Measurements from ENCODE around the gene METAP1. TPM values are rescaled to one million over a fixed set of nuclear protein-coding genes. Genes with fewer than 3 reads are reported as not detected.
"Not testable (repeated sequence)": the region's sequence is repeated elsewhere in the genome, so short reads cannot be mapped to it uniquely, and the experiment has no call there.

METAP1 gene
- total and polyA plus RNA-seq, 10 donors: 22.0 to 34.7 (median 29.8) TPM

- no peak for DNase-seq
- TF ChIP-seq, protein P1, sequence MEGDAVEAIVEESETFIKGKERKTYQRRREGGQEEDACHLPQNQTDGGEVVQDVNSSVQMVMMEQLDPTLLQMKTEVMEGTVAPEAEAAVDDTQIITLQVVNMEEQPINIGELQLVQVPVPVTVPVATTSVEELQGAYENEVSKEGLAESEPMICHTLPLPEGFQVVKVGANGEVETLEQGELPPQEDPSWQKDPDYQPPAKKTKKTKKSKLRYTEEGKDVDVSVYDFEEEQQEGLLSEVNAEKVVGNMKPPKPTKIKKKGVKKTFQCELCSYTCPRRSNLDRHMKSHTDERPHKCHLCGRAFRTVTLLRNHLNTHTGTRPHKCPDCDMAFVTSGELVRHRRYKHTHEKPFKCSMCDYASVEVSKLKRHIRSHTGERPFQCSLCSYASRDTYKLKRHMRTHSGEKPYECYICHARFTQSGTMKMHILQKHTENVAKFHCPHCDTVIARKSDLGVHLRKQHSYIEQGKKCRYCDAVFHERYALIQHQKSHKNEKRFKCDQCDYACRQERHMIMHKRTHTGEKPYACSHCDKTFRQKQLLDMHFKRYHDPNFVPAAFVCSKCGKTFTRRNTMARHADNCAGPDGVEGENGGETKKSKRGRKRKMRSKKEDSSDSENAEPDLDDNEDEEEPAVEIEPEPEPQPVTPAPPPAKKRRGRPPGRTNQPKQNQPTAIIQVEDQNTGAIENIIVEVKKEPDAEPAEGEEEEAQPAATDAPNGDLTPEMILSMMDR (IDR thresholded peaks at IDR 0.05 in 8 of 11, conservative IDR thresholded peaks at IDR 0.05 in 3 of 11): no peak
- TF ChIP-seq POLR2AphosphoS5 (IDR thresholded peaks at IDR 0.05) (no peak), POLR2A (IDR thresholded peaks at IDR 0.05) (no peak)
- WGBS, 5 donors: 31 to 71% (median 50%) methylated on average over 1 of the region's 1 CpG
These were observed 25.4 kb upstream of the METAP1 start for GRCh38 chr4:98969878-98970785.

GRCh38 chr4:98976716-98977115 is 18.8 kb upstream of the METAP1 start:
- no peaks in the 10 kb centered on the region for H3K36me3 ChIP-seq
- H3K4me3 ChIP-seq: no peak overlapping the region
- peaks cover 0 to 5% (median 0%) of the 10 kb centered on the region in 7 donors for H3K27me3 ChIP-seq (replicated peaks in 1 of 7)
- 67 to 88% (median 78%) methylated on average over 4 of the region's 4 CpGs for WGBS, 5 donors
- no peaks in the 10 kb centered on the region for H3K4me1 ChIP-seq
- TF ChIP-seq, protein P1 (IDR thresholded peaks at IDR 0.05 in 8 of 11, conservative IDR thresholded peaks at IDR 0.05 in 3 of 11): no peak
- TF ChIP-seq POLR2AphosphoS5 (IDR thresholded peaks at IDR 0.05): no peak
- TF ChIP-seq POLR2A (IDR thresholded peaks at IDR 0.05): no peak
- H3K9me3 ChIP-seq: no peaks in the 10 kb centered on the region
- intact Hi-C loops (cut with DNase I; ENCODE audit: low total_unique reads): no loop called here
- no peak for DNase-seq
- H3K27ac ChIP-seq: no peak overlapping the region

More at GRCh38 chr4:98969878-98970785, 25.4 kb upstream of the METAP1 start:
- no peaks in the 10 kb centered on the region for H3K4me1 ChIP-seq
- intact Hi-C loops (cut with DNase I; ENCODE audit: low total_unique reads): no loop called here
- no peak overlapping the region for H3K27ac ChIP-seq
- H3K36me3 ChIP-seq: no peaks in the 10 kb centered on the region
- H3K4me3 ChIP-seq: no peak overlapping the region
- H3K27me3 ChIP-seq (replicated peaks in 1 of 7): no peaks in the 10 kb centered on the region
- no peaks in the 10 kb centered on the region for H3K9me3 ChIP-seq

DNA sequence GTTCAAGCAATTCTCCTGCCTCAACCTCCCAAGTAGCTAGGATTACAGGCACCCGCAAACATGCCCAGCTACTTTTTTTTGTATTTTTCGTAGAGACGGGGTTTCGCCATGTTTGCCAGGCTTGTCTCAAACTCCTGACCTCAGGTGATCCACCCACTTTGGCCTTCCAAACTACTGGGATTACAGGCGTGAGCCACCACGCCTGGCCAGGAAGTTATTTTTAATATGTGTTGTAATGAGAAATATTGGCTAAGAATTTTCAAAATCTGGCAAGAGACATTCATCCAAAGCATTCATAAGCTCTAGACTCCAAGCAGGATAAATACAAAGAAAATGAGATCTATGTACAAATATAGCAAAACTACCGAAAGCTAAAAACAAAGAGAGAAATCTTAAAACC is 18.0 kb upstream of the METAP1 start:
- DNase-seq: no peak
- intact Hi-C loops (cut with DNase I; ENCODE audit: low total_unique reads): no loop called here
- H3K27ac ChIP-seq: no peak overlapping the region

GRCh38 chr4:98987720-98988119 is 7.8 kb upstream of the METAP1 start:
- peaks cover 0 to 10% (median 0%) of the 10 kb centered on the region in 8 donors for H3K9me3 ChIP-seq
- H3K4me3 ChIP-seq: no peak overlapping the region
- no peaks in the 10 kb centered on the region for H3K27me3 ChIP-seq (replicated peaks in 1 of 7)
- WGBS, 5 donors: 43 to 92% (median 91%) methylated on average over 2 of the region's 2 CpGs
- intact Hi-C loops (cut with DNase I; ENCODE audit: low total_unique reads): no loop called here
- no peaks in the 10 kb centered on the region for H3K36me3 ChIP-seq
- TF ChIP-seq POLR2AphosphoS5 (IDR thresholded peaks at IDR 0.05): no peak
- DNase-seq: no peak
- no peaks in the 10 kb centered on the region for H3K4me1 ChIP-seq
- no peak overlapping the region for H3K27ac ChIP-seq

More for the DNA sequence above, 18.0 kb upstream of the METAP1 start:
- Histone ChIP-seq H3K4me1 (no peaks in the 10 kb centered on the region), H3K9me3 (no peaks in the 10 kb centered on the region), H3K36me3 (no peaks in the 10 kb centered on the region), H3K4me3 (no peak overlapping the region), H3K27me3 (replicated peaks in 1 of 7) (peaks cover 0 to 5% (median 0%) of the 10 kb centered on the region in 7 donors)
- no peak for TF ChIP-seq POLR2AphosphoS5 (IDR thresholded peaks at IDR 0.05)
- TF ChIP-seq, protein P1 (IDR thresholded peaks at IDR 0.05 in 8 of 11, conservative IDR thresholded peaks at IDR 0.05 in 3 of 11): no peak
- no peak for TF ChIP-seq POLR2A (IDR thresholded peaks at IDR 0.05)
- WGBS, 5 donors: 85 to 94% (median 87%) methylated on average over 7 of the region's 7 CpGs

- not testable (repeated sequence) for DNase-seq; H3K27ac ChIP-seq; H3K4me3 ChIP-seq; H3K36me3 ChIP-seq; H3K27me3 ChIP-seq (replicated peaks in 1 of 7); H3K9me3 ChIP-seq
- WGBS, 5 donors: 88 to 100% (median 97%) methylated on average over 2 of the region's 2 CpGs
- intact Hi-C loops (cut with DNase I; ENCODE audit: low total_unique reads): loop anchor here (10.0 kb wide), 1 partner anchor 58 kb away; no protein-coding TSS in a partner anchor
- peaks cover 0 to 29% (median 24%) of the 10 kb centered on the region in 6 donors for H3K4me1 ChIP-seq
These were observed 2.7 kb upstream of the METAP1 start for GRCh38 chr4:98992835-98993234.

Data from spleen (tissue), 11 donors.